Erythroblast (primary cell): ENCODE results near the gene TLL2.

Experiments used
- GATA1 ChIP-seq: IDR thresholded peaks from 2 replicates; pipeline ENCODE4 v1.6.1; 2011; ENCODE audit warnings: low read depth, mild to moderate bottlenecking, control low read depth, low read length, moderate library complexity
- POLR2A ChIP-seq: IDR thresholded peaks from 2 replicates; pipeline ENCODE4 v1.6.1; 2011; ENCODE audit warnings: mild to moderate bottlenecking, low read length

- TF ChIP-seq POLR2A (no peak), GATA1 (no peak)
Observed at GRCh38 chr10:96357038-96357620, 156.6 kb downstream of the TLL2 start.
